Ovary (tissue), 3 donors: ENCODE data around the gene GPR135.

ENCODE experiments used
- EP300 ChIP-seq: sonication (generic); formaldehyde crosslinking; IDR thresholded peaks from one replicate; pipeline ENCODE4 v1.6.1; 2017; ENCODE audit warnings: antibody characterized with exemption
- POLR2A ChIP-seq: fragments of 450-650 bp; IDR thresholded peaks from one replicate; pipeline ENCODE4 v1.6.1; 2017; ENCODE audit warnings: antibody characterized with exemption, mild to moderate bottlenecking, moderate library complexity
- TF ChIP-seq, protein P1 (sequence below), 3 donors: fragments of 450-650 bp in 2 of 3; fragments of 200-600 bp in 1 of 3; IDR thresholded peaks; one replicate each; pipeline versions ENCODE4 v1.5.1 to v1.8.0; 2016 to 2022; ENCODE audit warnings: antibody characterized with exemption in 3 of 3, mild to moderate bottlenecking in 1 of 3
- donor health status: DM: no; HTN: no; CAD: no.

DNA sequence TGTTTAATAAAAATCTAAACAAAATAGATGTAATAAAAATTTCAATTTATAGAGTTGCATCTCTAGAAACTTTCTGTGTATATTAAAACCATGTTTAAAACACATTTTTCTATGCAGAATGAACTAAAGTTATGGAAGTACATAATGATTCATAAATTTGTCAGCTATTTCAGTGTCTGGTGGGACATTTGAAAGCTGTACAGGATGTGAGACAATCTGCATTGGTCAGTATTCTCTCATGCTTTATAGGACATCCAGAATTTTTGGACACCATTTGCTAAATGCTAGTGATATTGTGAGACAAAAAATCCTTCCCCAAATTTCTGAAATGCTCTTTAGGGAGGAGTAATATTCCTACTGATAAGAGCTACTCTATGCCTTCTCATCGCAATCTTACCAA is 13.3 kb downstream of the GPR135 start:
- TF ChIP-seq, protein P1, sequence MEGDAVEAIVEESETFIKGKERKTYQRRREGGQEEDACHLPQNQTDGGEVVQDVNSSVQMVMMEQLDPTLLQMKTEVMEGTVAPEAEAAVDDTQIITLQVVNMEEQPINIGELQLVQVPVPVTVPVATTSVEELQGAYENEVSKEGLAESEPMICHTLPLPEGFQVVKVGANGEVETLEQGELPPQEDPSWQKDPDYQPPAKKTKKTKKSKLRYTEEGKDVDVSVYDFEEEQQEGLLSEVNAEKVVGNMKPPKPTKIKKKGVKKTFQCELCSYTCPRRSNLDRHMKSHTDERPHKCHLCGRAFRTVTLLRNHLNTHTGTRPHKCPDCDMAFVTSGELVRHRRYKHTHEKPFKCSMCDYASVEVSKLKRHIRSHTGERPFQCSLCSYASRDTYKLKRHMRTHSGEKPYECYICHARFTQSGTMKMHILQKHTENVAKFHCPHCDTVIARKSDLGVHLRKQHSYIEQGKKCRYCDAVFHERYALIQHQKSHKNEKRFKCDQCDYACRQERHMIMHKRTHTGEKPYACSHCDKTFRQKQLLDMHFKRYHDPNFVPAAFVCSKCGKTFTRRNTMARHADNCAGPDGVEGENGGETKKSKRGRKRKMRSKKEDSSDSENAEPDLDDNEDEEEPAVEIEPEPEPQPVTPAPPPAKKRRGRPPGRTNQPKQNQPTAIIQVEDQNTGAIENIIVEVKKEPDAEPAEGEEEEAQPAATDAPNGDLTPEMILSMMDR (IDR thresholded peaks at IDR 0.05): no peak
- TF ChIP-seq POLR2A (no peak), EP300 (no peak)
